ENCODE results near the gene STX5. TPM values are rescaled to one million over a fixed set of nuclear protein-coding genes. Genes with fewer than 3 reads are reported as not detected.
"Not testable (repeated sequence)": the region's sequence is repeated elsewhere in the genome, so short reads cannot be mapped to it uniquely, and the experiment has no call there.

STX5 gene
- polyA plus RNA-seq, 3 donors, result 50.3 to 54.5 (median 51.4) TPM

GRCh38 chr11:62832336-62833234 lies 734 bp upstream of the STX5 start, which contains the start of gene TEX54:
TEX54 (minus strand) TSS chr11:62832841.
- no peak for DNase-seq (ENCODE audit: low read depth in 3 of 3, low spot score in 2 of 3)

- no peak for DNase-seq (ENCODE audit: low read depth in 3 of 3, low spot score in 2 of 3)
Measured at GRCh38 chr11:62830904-62831519, 839 bp downstream of the STX5 start.

GRCh38 chr11:62828130-62828529 lies 3.7 kb downstream of the STX5 start:
- DNase-seq (ENCODE audit: low read depth in 3 of 3, low spot score in 2 of 3), result not testable (repeated sequence)

GRCh38 chr11:62823677-62824076 lies 8.2 kb downstream of the STX5 start:
- DNase-seq (ENCODE audit: low read depth in 3 of 3, low spot score in 2 of 3), result no peak

- DNase-seq (ENCODE audit: low read depth in 3 of 3, low spot score in 2 of 3), result no peak
Measured at GRCh38 chr11:62817129-62817528, 14.7 kb downstream of the STX5 start.

- DNase-seq (ENCODE audit: low read depth in 3 of 3, low spot score in 2 of 3), result no peak
Measured at GRCh38 chr11:62816557-62816956, 15.3 kb downstream of the STX5 start.

GRCh38 chr11:62811659-62812058 lies 20.2 kb downstream of the STX5 start:
- DNase-seq (ENCODE audit: low read depth in 3 of 3, low spot score in 2 of 3), result no peak

GRCh38 chr11:62810748-62811147 lies 21.1 kb downstream of the STX5 start:
- no peak for DNase-seq (ENCODE audit: low read depth in 3 of 3, low spot score in 2 of 3)

- no peak for DNase-seq (ENCODE audit: low read depth in 3 of 3, low spot score in 2 of 3)
Measured at GRCh38 chr11:62806611-62807121, 25.2 kb downstream of the STX5 start.

GRCh38 chr11:62805961-62806441 lies 25.9 kb downstream of the STX5 start:
- no peak for DNase-seq (ENCODE audit: low read depth in 3 of 3, low spot score in 2 of 3)

- DNase-seq (ENCODE audit: low read depth in 3 of 3, low spot score in 2 of 3), result peak; percentile 87 to 93 (median 89)
Measured at GRCh38 chr11:62805076-62805892, 26.6 kb downstream of the STX5 start, which contains the start of gene NXF1. NXF1 (minus strand) TSS chr11:62805440; CDS start chr11:62805356, 84 bp downstream.

GRCh38 chr11:62804310-62805075 lies 27.4 kb downstream of the STX5 start:
- peak in 1 of 3 donors; percentile 40 for DNase-seq (ENCODE audit: low read depth in 3 of 3, low spot score in 2 of 3)

GRCh38 chr11:62801071-62801470 lies 30.8 kb downstream of the STX5 start:
- DNase-seq (ENCODE audit: low read depth in 3 of 3, low spot score in 2 of 3), result no peak

GRCh38 chr11:62799486-62799885 lies 32.4 kb downstream of the STX5 start:
- DNase-seq (ENCODE audit: low read depth in 3 of 3, low spot score in 2 of 3), result no peak

- no peak for DNase-seq (ENCODE audit: low read depth in 3 of 3, low spot score in 2 of 3)
Measured at GRCh38 chr11:62796281-62796680, 35.6 kb downstream of the STX5 start.

GRCh38 chr11:62794201-62794775 lies 37.6 kb downstream of the STX5 start:
- no peak for DNase-seq (ENCODE audit: low read depth in 3 of 3, low spot score in 2 of 3)

- DNase-seq (ENCODE audit: low read depth in 3 of 3, low spot score in 2 of 3), result no peak
Measured at GRCh38 chr11:62792202-62792575, 39.7 kb downstream of the STX5 start.

- peak in 2 of 3 donors; percentile 43 to 75 for DNase-seq (ENCODE audit: low read depth in 3 of 3, low spot score in 2 of 3)
Measured at GRCh38 chr11:62791501-62792201, 40.2 kb downstream of the STX5 start, which contains the start of gene TMEM223. TMEM223 (minus strand) TSS chr11:62792006; CDS start chr11:62791994, 12 bp downstream.

GRCh38 chr11:62789576-62789975 lies 42.3 kb downstream of the STX5 start:
- no peak for DNase-seq (ENCODE audit: low read depth in 3 of 3, low spot score in 2 of 3)

All from right renal cortex interstitium (tissue), 3 donors.